HG02840 (cell line): ENCODE measurements around the gene CCAR1.
A peak's percentile ranks its signal among the peaks of the same experiment; 100 is the strongest.
"Not testable (repeated sequence)": the region's sequence is repeated elsewhere in the genome, so short reads cannot be mapped to it uniquely, and the experiment has no call there.

Experiments
- ATAC-seq: cut with Tn5 transposase; IDR thresholded peaks from one replicate; pipeline ENCODE4 v1.9.1; 2021; ENCODE audit warnings: mild to moderate bottlenecking, moderate library complexity, moderate number of reproducible peaks; ENCODE audit not compliant: unreplicated experiment, low FRiP score

Gene CCAR1

DNA sequence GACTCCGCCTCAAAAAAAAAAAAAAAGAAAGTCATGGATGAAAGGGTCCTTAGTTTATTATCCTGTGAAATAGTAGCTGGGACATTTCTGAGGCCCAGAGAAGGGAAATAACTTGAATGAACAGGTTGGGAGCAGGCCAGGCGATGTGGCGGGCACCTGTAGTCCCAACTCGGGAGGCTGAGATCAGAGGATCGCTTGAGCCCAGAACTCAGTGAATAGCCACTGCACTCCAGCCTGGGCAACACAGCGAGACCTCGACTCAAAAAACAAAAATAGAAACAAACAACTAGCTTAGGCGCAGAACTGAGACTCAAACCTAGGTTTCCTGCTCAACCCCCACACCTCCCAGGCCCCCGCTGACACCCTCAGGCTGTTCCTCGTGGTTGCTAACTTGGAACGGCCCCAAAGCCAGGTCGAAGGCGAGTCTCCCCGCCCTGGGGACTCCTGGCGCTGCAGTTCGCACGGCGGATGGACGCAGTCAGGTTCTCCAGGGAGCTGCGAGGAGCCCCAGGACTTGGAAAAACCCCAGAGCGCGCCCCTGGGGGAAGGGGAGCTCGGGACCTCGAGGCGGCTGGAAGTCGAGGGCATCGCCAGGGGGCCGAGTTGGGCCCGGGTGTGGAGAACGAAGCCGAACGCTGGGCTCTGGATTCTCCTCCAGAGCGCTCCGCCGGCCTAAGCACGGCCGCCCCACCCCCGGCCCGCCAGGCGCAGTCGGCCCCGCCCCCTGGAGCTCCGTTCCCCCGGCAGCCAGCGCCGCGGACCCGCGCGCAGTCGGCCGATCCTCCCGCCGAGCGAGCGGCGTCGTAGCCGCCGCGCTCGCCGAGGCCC, 105.9 kb downstream of the CCAR1 start, which contains the start of gene STOX1:
Gene STOX1, plus strand, starts transcription at position 768 of the 828 bp plus-strand sequence. CDS start 93 bp downstream, outside the sequence.
- peak; percentile 50 for ATAC-seq

DNA sequence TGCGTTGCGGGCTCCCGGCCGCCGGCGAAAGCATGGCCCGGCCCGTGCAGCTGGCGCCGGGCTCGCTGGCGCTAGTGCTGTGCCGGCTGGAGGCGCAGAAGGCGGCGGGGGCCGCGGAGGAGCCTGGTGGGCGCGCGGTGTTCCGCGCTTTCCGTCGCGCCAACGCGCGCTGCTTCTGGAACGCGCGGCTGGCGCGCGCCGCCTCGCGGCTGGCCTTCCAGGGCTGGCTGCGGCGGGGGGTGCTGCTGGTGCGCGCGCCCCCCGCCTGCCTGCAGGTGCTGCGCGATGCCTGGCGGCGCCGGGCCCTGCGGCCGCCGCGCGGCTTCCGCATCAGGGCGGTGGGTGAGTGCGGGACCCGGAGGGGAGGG, 106.5 kb downstream of the CCAR1 start:
- ATAC-seq: peak; percentile 21

DNA sequence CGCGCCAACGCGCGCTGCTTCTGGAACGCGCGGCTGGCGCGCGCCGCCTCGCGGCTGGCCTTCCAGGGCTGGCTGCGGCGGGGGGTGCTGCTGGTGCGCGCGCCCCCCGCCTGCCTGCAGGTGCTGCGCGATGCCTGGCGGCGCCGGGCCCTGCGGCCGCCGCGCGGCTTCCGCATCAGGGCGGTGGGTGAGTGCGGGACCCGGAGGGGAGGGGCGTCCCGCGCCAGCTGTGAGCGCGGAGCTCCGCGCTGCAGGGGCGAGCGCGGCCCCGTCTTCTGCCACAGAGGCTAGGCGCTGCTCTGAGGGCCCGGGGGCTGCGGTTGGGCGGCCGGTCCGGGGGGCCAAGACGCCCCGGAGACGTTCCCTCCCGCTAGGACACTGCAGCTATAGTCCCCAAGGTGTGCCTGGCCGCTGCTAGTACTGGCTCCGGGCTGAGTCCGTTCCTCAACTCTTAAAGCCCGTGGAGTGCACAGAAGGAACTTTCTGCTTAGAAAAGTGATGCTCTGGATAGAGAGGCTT, 107.1 kb downstream of the CCAR1 start:
- not testable (repeated sequence) for ATAC-seq

DNA sequence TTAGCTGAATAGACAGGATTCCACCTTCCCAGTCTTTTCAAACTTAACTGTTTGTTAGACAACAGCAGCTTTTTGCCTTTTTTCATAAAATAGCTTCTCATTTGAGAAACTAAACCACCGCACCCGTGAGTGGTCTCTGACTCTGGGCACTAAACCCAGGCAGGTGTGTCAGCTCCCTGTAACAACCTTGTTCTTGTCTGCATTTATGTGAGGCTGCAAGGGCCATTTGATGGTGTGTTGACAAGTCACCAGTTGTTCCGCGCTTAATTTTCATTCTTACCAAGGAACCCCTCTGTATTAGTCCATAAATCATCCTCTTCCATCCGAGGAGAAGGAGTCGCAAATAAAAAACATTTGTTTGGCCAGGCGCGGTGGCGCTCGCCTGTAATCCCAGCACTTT, 107.8 kb downstream of the CCAR1 start:
- ATAC-seq: no peak

DNA sequence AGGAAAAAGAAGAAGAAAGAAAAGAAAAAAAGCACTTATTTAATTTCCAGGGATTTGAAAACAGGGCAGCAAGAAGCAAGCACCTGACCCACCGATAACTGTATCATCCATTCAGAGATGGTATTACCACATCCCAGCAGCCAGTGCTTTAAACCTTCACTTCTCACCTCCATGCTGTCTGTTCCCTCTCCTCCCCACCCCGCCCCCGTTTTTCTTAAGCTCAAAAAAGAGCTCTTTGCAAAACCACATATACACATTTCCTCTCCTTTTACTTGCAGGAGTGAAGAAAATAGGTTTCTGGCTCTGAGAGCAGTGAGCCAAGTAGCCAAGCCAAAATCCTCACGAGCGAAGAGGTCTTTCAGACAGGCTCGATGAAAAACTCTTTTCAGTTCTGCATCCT, 108.5 kb downstream of the CCAR1 start:
- no peak for ATAC-seq

DNA sequence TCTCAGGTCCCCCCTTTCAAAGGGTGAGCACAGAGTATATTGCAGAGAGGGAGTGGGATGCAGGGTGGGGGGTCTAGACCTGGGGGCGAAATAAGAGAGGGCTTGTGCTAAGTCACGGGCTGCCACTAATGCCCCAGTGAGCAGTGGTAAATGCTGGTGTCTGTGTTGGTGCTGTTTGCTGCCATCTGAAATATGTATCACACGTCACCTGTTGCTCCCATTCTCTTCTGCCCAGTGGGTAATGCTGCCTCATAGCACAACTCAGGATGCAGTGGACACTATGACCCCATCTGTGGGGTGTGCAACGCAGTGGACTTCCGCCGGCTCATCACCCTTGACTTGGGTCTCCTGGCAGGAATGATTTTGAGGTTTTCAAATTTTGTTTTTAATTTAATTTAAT, 108.9 kb downstream of the CCAR1 start:
- ATAC-seq: no peak

DNA sequence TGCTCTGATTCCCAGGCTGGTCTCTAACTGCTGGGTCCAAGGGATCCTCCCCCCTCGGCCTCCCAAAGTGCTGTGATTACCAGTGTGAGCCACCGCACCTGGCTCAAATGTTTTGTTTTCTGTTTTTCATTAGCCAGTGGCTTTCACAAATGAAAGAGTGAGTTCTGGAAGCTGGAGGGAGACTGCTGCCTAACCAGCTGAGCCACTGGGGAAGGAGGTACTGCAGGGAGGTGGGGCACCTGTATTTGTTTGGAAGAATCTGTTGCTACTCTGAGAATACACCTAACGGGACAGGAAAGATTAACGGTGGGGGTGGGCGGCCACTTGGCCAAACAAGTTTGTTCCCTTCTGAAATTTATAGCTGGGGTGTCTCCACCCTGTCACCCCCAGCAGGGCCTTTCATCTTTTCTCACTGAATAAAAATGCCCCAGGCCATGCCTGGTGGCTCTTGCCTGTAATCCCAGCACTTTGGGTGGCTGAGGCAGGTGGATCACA, 111.0 kb downstream of the CCAR1 start:
- ATAC-seq: no peak

DNA sequence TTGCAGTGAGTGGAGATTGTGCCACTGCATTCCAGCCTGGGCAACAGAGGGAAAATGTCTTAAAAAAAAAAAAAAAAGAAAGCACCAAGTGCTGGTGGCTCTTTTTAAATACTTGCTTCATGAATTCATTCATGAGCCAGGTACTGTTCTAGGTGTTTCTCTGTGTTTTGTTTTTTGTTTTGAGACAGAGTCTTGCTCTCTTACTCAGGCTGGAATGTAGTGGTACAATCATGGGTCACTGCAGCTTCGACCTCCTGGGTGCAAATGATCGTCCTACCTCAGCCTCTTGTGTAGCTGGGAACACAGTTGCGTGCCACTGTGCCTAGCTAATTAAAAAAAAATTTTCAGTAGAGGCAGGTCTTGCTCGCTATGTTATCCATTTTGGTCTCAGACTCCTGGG, 111.6 kb downstream of the CCAR1 start:
- ATAC-seq: no peak

DNA sequence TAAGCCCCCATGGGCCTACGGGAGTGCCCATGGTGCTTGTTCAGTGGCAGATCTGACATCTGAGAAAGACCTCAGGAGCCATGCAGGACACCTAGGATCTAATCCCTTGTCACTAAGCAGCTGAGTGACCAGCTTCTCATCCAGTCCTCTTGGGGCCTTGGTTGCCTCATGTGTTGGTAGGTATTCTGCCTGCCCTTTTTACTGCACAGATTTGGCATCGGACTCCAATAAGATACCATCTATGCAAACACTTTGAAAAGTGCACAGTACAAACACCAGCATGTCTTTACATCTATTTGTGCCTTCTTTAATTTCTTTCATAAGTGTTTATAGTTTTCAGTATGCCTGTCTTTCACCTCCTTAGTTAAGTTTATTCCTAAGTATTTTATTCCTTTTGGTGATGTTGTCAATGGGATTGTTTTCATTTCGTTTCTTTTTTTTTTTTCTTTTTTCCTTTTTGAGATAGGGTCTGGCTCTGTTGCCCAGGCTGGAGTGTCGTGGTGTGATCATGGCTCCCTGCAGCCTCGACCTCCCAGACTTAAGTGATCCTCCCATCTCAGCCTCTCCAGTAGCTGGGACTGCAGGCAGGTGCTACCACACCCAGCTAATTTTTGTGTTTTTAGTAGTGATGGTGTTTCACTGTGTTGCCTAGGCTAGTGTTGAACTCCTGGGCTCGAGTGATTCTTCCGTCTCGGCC, 116.7 kb downstream of the CCAR1 start:
- ATAC-seq: no peak

DNA sequence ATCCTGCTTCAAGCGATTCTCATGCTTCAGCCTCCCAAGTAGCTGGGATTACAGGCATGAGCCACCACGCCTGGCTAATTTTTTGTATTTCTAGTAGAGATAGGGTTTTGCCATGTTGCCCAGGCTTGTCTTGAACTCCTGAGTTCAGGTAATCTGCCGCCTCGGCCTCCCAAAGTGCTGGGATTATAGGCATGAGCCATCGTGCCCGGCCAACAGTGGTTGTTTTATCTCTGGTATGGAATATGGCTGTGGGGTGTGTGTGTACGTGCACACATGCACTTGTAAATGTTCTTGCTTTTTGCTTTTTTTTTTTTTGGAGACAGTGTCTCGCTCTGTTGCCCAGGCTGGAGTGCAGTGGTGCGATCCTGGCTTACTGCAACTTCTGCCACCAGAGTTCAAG, 119.6 kb downstream of the CCAR1 start:
- ATAC-seq: not testable (repeated sequence)
